Stimulated activated CD4-positive, alpha-beta T cell treated with anti-CD3 and anti-CD28 coated beads, Interleukin-12 subunit alpha, Interleukin-12 subunit beta, amount 100 ng/mL, for 4 hours (primary cell): ENCODE results near the gene ARRDC3.

ENCODE experiments used
- DNase-seq: peaks from one replicate; pipeline ENCODE4 v3.0.0-alpha.2; 2020

Gene ARRDC3

DNA sequence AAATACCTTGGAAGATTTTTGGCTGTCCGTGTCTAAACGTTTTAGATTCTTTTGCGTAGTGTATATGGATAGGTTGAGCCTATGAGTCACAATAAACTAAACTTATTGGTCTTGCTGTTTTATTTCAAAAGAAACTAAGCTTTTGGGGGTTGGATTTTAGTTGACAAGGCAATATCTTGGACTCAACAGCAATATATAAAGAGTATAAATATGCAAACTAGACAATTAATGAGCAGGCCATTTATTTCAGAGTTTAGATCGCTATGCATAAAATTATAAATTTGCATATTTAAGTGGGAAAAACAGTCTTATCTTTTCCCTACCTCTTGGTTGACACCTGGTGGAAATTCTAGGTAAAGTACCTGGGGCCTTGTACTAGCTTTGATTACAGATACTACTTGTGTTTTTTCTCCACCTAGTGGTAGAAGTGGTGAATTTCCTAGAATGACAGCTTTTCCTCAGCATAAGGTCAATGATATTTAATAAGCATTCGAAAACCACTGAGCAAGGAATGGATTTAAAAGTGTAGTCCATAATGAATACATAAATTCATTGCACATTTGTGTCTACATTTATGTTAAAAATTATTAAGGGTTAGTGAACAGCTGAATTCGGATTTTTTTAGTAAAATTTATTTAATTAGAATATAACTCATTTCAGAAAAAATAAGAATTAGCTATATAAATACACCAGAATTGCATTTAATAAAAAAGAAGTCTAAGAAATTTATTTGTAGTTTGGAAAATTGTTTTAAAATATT, 1.7 kb upstream of the ARRDC3 start:
- DNase-seq = no peak

DNA sequence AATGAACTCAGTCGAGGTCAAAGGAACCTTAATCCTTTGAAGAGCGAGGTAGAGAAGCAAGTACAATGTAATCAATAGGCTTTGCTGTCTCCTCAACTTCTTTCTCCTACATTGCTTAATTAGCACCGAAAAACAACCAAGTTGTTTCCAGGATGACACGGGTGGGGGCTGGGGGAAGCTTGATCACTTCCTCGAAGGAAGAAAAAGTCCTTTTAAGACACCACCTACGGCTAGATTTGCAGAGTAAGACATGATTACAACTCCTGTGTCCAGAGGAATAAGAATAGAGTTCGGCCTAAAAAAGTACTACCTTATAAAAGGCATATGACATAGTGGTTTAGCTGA, 811 bp upstream of the ARRDC3 start:
- DNase-seq = no peak

DNA sequence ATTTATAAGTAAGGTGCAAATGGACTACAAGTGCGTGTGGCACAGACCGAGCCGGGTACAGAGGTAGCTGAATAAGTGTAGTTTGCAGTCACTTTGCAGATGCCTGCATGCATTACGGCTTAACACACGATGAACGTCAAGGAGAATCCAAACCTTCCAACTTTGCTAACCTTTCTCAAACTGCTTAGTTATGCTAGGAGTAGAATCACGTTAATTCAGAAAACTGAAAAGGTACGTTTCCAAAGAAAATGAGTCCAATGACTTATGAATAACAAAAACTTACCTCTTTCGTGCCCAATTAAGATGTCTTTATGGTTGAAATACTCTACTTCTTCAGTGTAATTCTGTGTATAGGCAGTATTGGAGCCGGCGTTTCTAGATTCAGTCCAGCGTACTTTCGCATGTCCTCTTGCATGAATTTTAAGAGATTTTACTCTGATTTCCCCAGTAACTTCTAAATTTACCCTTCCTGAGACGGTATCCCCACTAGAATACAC, 539 bp downstream of the ARRDC3 start:
- no peak for DNase-seq

DNA sequence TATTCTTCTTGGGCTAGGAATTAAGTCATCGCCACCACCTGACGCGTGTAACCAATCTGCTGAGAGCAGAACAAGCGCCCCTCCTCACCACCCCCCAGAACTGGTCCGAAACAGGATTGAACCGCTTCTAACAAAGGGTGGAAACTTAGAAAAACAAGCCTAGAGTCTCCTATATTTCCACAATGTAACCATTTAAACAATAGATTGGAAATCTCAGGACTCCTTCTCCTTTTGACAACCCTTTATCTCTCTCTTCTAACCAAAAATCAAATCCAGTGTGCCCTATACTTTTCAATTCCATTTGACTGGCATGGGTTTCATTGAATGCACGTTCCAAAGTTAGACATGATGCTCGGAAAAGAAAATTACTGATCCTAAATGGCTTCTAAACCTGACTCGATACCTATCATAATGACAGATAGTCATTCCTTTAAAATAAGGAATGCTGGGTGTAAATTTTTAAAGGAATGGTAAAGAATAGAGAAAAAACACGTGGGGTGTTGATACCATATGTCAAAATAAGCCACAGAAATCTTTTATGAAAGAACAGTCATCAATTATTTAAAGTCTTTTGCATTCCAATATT, 1.2 kb downstream of the ARRDC3 start:
- DNase-seq = peak; percentile 48

DNA sequence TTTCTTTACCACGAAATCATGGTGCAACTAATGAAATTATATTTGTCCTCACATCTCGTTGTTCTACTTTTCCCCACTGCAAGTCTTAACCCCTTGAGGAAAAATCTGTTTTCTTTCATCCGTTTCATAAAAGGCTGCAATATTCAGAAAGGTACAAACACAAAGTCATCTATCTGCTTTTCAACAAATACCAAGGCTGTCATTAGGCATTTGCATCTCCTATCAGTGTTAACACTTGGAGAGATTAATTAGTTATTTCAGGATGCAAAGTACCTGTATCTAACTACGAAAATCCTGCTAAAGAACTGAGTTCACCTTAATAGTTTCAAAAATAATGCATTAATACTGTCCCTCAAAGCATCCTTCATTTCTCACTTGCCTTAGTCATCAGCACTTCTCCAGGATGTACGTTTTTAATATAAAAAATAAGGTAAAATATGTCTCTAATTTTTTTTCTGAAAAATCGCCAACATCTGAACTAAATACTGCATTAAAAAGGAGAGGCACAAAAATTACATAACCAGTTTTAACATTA, 1.8 kb downstream of the ARRDC3 start:
- DNase-seq = no peak

DNA sequence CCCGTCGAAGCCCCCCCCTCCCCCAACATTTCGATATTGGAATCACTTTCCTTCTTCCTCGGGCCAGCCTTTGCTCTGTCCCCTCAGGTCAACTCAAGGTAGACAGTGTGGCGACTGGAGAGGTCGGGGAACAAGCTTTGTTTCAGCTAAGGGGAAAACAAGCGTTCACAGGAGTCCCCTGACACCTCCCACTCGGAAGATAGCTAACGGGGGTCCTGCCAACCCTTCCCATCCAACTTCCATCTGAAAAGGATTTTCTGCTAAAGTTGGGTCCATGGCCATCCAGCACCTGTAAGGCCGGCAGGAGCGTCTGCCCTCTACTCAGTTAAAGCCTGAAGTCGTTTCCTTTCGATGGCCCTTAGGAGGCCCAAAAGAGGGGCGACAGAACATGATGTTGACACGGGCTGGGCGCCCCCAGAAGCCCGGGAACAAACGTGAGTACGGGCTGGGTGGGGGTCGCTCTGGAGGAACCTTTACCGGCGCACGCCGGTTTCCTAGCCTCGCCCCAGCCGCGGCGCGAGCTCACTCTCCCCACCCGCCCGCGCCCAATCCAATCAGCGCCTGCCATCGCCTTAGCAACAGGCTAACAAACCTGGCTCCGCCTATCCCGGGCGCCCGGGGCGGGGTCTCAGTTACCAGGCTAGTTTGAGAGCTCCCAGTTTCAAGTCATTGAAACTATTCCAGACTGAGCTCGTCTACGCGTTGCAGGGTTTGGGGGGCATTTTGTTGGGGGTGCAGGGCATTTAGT, 2.5 kb downstream of the ARRDC3 start:
- DNase-seq = peak; percentile 98

DNA sequence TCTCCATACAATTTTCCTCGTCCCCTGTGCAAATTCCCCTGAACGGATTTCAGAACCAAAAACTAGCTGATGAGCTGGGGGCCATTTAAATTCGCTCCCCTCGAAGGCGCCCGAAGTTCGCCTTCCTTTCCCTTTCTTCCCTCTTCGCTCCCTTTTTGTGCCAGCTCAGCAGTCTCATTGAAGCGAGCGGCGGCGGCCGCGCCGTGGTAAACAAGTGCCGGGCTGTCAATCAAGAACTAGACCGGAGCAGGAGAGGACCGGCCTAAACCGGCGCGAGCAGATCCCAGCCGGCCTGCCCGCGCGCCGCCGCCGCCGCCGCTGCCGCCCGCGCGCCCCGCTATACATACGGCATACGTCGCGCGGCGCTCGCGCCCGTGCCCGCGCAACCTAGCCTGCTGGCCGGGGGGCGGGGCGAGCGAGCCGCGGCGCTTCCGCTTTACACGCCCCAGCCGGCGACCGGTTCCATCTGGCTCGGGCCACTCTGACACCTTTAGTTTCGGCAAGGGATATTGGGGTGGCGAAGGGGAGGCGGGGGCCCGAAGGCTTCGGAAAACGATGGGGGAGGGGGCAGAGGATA, 3.1 kb downstream of the ARRDC3 start:
- peak; percentile 94 for DNase-seq

DNA sequence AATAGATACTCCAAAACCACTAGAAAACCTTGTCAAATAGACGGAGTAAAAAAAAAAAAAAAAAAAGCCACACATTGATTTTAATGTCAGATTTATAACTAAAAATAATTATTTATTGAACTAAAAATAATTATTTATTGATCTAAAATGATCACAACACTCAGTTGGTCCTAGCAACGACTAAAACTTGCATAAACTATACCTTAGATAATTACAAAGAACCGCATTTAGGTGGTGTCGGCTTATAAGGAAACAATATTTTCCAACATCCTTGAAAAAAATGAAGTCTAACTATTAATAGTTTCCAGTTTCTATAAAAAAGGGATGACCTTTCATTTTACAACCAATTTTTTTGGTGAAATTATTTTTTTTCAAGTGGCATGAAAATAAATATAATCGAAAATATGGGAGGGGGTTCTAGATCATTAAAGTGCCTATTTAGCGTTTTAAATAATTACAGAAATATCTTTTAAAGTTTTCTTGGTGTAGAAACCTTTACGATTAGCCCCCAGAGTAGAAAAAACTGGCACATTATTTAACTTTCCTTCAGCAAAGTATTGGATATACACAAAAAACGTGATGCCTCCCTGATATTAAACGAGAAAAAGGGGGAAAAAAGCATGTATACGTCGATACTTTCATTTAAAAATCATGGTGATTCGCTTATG, 3.7 kb downstream of the ARRDC3 start:
- DNase-seq = no peak

DNA sequence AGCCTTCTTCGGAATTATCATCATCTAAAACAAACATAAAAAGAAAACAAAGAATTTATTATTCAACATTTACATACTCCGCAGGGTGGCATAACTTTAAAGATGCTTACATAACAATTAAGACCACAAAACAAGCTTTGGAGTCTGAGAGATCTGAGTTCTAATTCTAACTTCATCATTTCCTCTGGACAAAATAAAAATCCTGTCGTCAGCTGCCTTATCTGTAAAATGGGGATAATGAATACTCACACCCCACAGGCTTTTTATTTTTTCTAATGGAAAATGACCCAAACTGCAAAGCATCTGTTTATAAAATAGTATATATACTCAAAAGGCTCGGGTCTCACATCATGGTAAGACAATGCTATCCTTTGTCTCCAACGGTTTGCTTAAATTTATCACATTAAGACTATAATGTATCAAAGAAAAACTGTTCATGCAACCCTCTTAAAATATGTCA, 4.3 kb downstream of the ARRDC3 start:
- no peak for DNase-seq

DNA sequence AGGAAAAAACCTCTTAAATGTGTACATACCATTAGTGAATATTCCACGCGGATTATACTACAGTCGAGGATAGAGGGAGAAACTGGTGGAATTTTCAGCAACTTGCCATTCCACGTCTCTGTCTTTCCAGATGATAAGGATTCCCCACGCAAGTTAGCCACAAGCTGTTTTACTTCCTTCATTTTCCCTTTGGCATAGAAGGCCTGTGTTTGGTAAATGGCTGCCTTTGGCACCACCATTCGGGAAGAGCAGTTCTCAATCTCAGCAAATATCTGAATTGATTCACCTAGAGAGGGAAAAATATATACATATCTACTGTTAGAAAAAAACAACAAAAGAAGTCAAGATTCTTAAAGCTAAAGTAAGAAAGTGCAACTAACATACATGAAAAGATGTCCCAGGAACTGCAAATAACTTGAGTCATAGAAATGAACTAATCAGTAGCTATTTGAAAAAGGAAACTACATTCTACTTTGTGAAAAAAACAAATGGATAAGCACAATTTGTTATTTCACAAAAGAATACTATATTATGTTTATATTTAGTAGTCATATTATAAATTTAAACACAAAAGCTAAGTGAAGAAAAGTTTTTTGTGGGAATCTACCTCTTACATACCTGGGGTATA, 8.1 kb downstream of the ARRDC3 start:
- DNase-seq = no peak

DNA sequence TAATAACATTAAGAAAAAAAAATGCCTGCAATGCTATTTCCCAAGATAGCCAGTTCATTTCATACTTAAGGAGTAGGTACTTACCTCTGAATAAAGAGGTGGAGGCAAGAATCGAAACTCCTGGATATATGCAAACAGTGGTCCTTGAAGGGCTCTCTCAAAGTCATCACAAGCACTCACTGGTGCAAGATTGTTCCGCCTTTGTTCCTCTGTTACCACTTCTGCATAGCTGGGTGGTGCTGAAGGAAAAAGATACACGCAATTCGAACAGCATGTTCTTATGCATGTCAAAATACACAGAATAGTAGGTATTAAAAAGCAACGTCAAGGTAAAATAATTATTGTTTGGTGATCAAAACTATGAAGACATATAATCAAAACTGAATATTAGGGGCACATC, 9.5 kb downstream of the ARRDC3 start:
- DNase-seq = no peak

DNA sequence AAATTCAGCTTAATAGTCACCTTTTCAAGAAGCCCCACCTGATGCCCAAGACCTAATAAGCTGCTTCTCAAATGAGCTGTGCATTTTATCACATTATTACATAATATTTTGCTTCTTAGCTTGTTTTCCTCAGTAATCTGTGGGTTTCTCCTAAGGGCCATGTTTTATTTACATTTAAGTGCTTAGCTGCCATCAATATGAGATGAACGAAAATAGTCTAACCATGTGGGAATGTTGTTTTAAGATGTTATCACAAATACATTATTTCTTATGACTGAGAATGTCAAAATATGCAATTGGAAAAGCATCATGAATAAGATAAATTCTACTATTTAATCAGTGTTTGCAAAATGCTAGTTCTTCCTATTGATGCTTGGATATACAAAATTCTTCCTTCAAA, 10.1 kb downstream of the ARRDC3 start:
- no peak for DNase-seq

DNA sequence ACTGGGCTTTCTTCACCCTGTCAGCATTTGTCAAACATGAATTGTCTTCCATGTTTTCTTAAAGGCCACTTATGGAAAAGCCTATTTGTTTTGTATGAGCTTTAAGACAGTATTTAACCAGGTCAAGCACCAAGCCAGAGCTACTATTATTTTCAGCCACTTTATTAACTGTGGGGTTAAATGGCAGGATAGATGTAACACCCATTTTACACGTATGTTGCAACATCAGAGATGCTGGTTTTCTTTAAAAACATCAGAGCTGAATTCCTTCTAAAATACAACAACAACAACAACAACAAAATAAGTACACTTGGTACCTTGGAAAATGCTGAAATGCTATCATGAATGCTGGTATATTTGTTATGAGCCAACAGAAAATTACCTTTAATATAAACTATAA, 13.6 kb downstream of the ARRDC3 start:
- no peak for DNase-seq

DNA sequence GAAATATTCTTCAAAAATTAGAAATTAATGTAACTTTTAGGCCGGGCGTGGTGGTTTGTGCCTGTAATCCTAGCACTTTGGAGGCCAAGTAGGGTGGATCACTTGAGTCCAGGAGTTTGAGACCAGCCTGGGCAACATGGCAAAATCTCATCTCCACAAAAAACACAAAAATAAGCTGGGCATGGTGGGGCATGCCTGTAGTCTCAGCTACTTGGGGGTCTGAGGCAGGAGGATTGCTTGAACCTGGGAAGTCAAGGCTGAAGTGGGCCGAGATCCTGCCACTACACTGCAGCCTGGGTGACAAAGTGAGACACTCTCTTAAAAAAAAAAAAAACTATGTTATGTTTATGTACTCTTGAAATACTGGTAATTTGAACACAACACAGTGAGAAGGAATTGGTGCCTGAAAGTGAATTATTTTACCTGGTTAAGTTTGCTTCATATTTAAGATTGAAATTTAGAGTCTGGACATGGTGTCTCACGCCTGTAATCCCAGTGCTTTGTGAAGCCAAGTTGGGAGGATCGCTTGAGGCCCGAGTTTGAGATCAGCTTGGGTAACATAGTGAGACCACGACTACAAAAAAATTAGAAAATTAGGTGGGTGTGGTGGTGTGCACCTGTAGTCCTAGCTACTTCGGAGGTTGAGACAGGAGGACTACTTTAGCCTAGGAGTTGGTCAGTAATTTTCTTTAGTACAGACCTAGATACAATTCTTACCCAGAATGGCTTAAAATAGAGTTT, 15.0 kb downstream of the ARRDC3 start:
- no peak for DNase-seq

DNA sequence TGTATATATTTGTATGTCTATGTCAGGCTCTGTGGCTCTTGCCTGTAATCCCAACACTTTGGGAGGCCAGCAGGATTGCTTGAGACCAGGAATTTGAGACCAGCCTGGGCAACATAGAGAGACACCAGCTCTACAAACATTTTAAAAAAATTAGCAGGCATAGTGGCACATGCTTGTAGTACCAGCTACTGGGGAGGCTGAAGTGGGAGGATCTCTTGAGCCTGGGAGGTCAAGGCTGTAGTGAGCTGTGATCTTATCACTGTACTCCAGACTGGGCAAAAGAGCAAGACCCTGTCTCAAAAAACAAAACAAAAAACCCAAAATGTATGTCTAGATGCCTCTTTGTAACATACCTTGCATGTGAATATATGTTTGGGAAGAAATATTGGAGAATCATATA, 15.8 kb downstream of the ARRDC3 start:
- DNase-seq = no peak

DNA sequence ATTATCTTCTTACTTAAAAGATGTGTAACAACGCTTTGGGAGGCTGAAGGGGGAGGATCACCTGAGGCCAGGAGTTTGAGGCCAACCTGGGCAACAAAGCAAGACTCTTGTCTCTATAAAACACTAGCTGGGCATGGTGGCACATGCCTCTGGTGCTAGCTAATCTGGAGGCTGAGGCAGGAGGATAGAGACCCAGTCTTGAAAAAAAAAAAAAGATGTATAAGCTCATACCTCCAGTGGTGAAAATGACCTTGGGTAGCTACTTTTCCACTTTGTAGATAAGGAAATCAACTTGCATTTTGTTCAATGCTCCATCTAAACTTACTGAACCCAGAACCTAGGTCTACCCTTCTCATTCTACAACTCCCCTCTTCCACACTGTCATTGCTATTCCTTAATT, 16.6 kb downstream of the ARRDC3 start:
- no peak for DNase-seq

DNA sequence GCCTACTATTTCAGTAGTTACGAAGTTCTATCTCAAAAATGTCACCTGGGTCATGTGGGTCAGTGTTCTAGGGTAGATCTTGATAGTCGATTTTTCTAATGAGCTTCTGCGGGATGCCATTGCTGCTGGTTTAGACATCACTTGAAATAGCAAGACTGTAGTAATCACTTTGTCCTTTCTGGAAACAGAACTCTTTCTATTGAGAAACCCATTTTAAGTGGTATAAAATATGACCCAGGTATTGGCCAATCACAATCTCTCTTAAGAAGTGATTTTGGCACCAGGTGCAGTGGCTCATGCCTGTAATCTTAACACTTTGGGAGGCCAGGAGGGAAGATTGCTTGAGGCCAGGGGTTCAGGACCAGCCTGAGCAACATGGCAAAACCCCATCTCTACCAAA, 17.6 kb downstream of the ARRDC3 start:
- DNase-seq = no peak

DNA sequence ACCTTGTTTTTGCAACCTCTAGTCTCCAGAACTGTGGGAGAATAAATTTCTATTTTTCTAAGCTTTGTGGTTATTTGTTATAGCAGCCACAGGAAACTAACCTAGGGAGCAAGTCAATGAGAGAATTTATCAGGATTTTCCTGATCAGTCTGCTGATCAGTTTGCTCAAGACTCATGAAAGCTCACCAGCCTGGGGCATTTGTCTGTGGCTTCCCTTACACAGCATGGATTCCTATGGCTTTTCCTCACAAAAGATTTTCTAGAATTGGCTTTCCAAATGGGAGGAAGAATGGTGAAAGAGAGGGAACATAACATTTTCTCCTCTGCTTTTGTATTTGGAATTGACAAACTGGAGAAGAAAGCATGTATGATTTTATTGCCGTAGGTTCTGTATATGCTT, 20.2 kb downstream of the ARRDC3 start:
- DNase-seq = no peak

DNA sequence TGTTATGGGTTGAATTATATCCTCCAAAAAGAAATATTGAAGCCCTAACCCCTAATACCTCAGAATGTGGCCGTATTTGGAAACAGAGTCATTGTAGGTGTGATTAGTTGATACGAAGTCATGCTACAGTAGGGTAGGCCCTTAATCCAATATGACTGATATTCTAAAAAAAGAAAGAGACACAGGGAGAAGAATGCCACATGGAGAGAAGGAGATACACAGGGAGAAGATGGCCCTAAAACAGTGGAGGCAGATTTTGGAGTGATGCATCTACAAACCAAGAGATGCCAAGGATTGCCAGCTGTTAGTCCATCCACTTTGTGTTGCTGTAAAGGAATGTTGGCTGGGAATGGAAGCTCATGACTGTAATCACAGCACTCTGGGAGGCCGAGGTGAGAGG, 21.3 kb downstream of the ARRDC3 start:
- DNase-seq = no peak

DNA sequence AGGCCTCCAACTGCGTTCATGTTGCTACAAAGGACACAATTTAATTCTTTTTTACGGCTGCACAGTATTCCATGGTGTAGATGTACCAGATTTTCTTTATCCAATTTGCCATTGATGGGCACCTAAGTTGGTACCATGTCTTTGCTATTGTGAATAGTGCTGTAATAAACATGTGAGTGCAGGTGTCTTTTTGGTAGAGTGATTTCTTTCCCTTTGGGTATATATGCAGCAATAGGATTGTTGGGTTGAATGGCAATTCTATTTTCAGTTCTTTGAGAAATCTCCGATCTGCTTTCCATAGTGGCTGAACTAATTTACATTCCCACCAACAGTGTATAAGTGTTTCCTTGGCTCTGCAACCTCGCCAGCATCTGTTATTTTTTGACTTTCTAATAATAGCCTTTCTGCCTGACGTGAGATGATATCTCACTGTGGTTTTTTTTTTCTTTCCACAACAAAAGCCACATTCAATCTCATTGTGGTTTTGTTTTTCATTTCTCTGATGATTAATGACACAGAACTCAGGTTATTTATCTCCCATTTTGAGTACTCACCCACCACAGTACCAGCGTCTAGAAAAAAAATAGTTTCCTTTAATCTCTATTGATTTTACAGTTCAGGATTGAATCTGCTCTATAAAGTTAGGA, 21.9 kb downstream of the ARRDC3 start:
- no peak for DNase-seq

DNA sequence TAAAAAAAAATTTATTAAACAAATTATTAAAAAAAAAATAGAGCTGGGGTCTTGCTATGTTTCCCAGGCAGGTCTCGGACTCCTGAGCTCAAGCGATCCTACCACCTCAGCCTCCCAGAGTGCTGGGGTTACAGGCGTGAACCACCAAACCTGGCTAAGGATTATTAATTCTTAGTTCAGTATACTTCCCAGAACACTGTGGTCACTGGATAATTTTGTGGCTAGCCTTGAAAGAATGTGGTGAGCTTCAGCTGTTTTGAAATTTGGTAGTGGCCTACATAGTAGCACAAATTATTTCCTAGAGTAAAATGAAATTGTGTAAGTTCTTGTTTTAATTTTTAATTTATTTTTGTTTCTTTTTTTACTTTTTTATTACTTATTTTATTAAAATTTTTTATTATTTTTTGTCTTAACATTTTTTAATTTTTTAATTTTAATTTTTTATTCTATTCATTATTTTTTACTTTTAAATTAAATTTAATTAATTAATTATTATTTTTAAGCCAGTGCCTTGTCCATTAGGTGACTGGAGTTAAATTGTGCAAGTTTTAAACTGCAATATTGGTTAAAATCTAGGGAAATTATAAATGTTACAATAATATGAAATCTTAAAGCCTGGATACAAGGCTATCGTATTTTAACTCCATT, 23.0 kb downstream of the ARRDC3 start:
- DNase-seq = no peak
